WERI-Rb-1 (cell line): ENCODE data around the gene PGAM2.

Experiments used
- DNase-seq: peaks from one replicate; pipeline ENCODE4 v3.0.0-alpha.2; 2020
- H3K27ac ChIP-seq: fragments of 250-450 bp; sonication (Bioruptor Pico); 2 replicates; pipeline ENCODE4 v1.5.1; 2020; ENCODE audit warnings: mild to moderate bottlenecking, moderate library complexity
- H3K27me3 ChIP-seq: fragments of 250-450 bp; sonication (Bioruptor Pico); 2 replicates; pipeline ENCODE4 v1.5.1; 2021; ENCODE audit warnings: mild to moderate bottlenecking, low read depth, moderate library complexity; ENCODE audit not compliant: insufficient read depth, severe bottlenecking
- H3K36me3 ChIP-seq: fragments of 250-450 bp; sonication (Bioruptor Pico); 2 replicates; pipeline ENCODE4 v1.5.1; 2020; ENCODE audit warnings: mild to moderate bottlenecking, moderate library complexity
- H3K4me3 ChIP-seq: 2 replicates; pipeline ENCODE4 v1.5.1; 2011; ENCODE audit warnings: low read depth, mild to moderate bottlenecking, control low read depth, low read length
- H3K9me3 ChIP-seq: fragments of 250-450 bp; sonication (Bioruptor Pico); 2 replicates; pipeline ENCODE4 v1.5.1; 2021; ENCODE audit warnings: mild to moderate bottlenecking, moderate library complexity; ENCODE audit not compliant: severe bottlenecking
- CTCF ChIP-seq: IDR thresholded peaks from 2 replicates; pipeline ENCODE4 v1.5.1; 2011; ENCODE audit warnings: low read depth, mild to moderate bottlenecking, control low read depth, inconsistent platforms, low read length

Gene PGAM2

GRCh38 chr7:44100458-44101302, 35.3 kb upstream of the PGAM2 start:
- Histone ChIP-seq H3K27ac (no peak overlapping the region), H3K27me3 (no peaks in the 10 kb centered on the region), H3K4me3 (no peak overlapping the region), H3K36me3 (no peaks in the 10 kb centered on the region; the same call in 1 of the 2 replicates), H3K9me3 (no peaks in the 10 kb centered on the region)
- no peak for TF ChIP-seq CTCF
- no peak for DNase-seq

GRCh38 chr7:44099669-44100068, 34.3 kb upstream of the PGAM2 start:
- Histone ChIP-seq H3K4me3 (no peak overlapping the region), H3K9me3 (no peaks in the 10 kb centered on the region), H3K27me3 (no peaks in the 10 kb centered on the region), H3K36me3 (no peaks in the 10 kb centered on the region), H3K27ac (no peak overlapping the region)
- DNase-seq: no peak
- TF ChIP-seq CTCF: no peak

- DNase-seq: no peak
- Histone ChIP-seq H3K9me3 (no peaks in the 10 kb centered on the region), H3K4me3 (no peak overlapping the region), H3K27me3 (no peaks in the 10 kb centered on the region), H3K27ac (no peak overlapping the region), H3K36me3 (no peaks in the 10 kb centered on the region)
- no peak for TF ChIP-seq CTCF
These were observed 33.0 kb upstream of the PGAM2 start for GRCh38 chr7:44098092-44099068.

- H3K27ac ChIP-seq: no peak overlapping the region
- no peaks in the 10 kb centered on the region for H3K27me3 ChIP-seq
- no peak for DNase-seq
- H3K36me3 ChIP-seq: no peaks in the 10 kb centered on the region
- no peak overlapping the region for H3K4me3 ChIP-seq
- no peaks in the 10 kb centered on the region for H3K9me3 ChIP-seq
- no peak for TF ChIP-seq CTCF
These were observed 31.9 kb upstream of the PGAM2 start for GRCh38 chr7:44097064-44097932.

GRCh38 chr7:44096326-44096881, 31.0 kb upstream of the PGAM2 start:
- DNase-seq: no peak
- H3K27me3 ChIP-seq: no peaks in the 10 kb centered on the region
- H3K36me3 ChIP-seq: no peaks in the 10 kb centered on the region
- H3K4me3 ChIP-seq: no peak overlapping the region
- no peaks in the 10 kb centered on the region for H3K9me3 ChIP-seq
- no peak for TF ChIP-seq CTCF
- H3K27ac ChIP-seq: no peak overlapping the region
